ENCODE results near the gene ACOX3.
"Not testable (repeated sequence)": the region's sequence is repeated elsewhere in the genome, so short reads cannot be mapped to it uniquely, and the experiment has no call there.

The ACOX3 gene

GRCh38 chr4:8406887-8407286, 33.6 kb downstream of the ACOX3 start:
- DNase-seq (ENCODE audit: low read depth in 2 of 2), result not testable (repeated sequence)

GRCh38 chr4:8405516-8405875, 35.0 kb downstream of the ACOX3 start:
- no peak for DNase-seq (ENCODE audit: low read depth in 2 of 2)

- DNase-seq (ENCODE audit: low read depth in 2 of 2), result no peak
Measured at GRCh38 chr4:8404791-8405515, 35.6 kb downstream of the ACOX3 start.

GRCh38 chr4:8403976-8404375, 36.5 kb downstream of the ACOX3 start:
- no peak for DNase-seq (ENCODE audit: low read depth in 2 of 2)

GRCh38 chr4:8403173-8403753, 37.3 kb downstream of the ACOX3 start:
- peak in 1 of 2 donors; percentile 19 for DNase-seq (ENCODE audit: low read depth in 2 of 2)

- no peak for DNase-seq (ENCODE audit: low read depth in 2 of 2)
Measured at GRCh38 chr4:8402640-8403039, 37.9 kb downstream of the ACOX3 start.

GRCh38 chr4:8402181-8402597, 38.3 kb downstream of the ACOX3 start:
- no peak for DNase-seq (ENCODE audit: low read depth in 2 of 2)

- no peak for DNase-seq (ENCODE audit: low read depth in 2 of 2)
Measured at GRCh38 chr4:8401665-8402064, 38.9 kb downstream of the ACOX3 start.

- no peak for DNase-seq (ENCODE audit: low read depth in 2 of 2)
Measured at GRCh38 chr4:8400632-8401325, 39.7 kb downstream of the ACOX3 start.

GRCh38 chr4:8399298-8399697, 41.2 kb downstream of the ACOX3 start:
- DNase-seq (ENCODE audit: low read depth in 2 of 2), result no peak

GRCh38 chr4:8398347-8398746, 42.2 kb downstream of the ACOX3 start:
- DNase-seq (ENCODE audit: low read depth in 2 of 2), result no peak

GRCh38 chr4:8396762-8397406, 43.6 kb downstream of the ACOX3 start:
- no peak for DNase-seq (ENCODE audit: low read depth in 2 of 2)

- DNase-seq (ENCODE audit: low read depth in 2 of 2), result no peak
Measured at GRCh38 chr4:8395504-8396296, 44.8 kb downstream of the ACOX3 start.

- DNase-seq (ENCODE audit: low read depth in 2 of 2), result no peak
Measured at GRCh38 chr4:8394806-8395205, 45.7 kb downstream of the ACOX3 start.

- DNase-seq (ENCODE audit: low read depth in 2 of 2), result no peak
Measured at GRCh38 chr4:8394061-8394519, 46.4 kb downstream of the ACOX3 start.

- no peak for DNase-seq (ENCODE audit: low read depth in 2 of 2)
Measured at GRCh38 chr4:8393593-8394038, 46.9 kb downstream of the ACOX3 start.

- DNase-seq (ENCODE audit: low read depth in 2 of 2), result no peak
Measured at GRCh38 chr4:8392591-8393190, 47.8 kb downstream of the ACOX3 start.

GRCh38 chr4:8391972-8392371, 48.6 kb downstream of the ACOX3 start:
- DNase-seq (ENCODE audit: low read depth in 2 of 2), result no peak

GRCh38 chr4:8391071-8391470, 49.5 kb downstream of the ACOX3 start:
- no peak for DNase-seq (ENCODE audit: low read depth in 2 of 2)

GRCh38 chr4:8390577-8390976, 49.9 kb downstream of the ACOX3 start:
- DNase-seq (ENCODE audit: low read depth in 2 of 2), result no peak

GRCh38 chr4:8388528-8388870, 52.0 kb downstream of the ACOX3 start:
- DNase-seq (ENCODE audit: low read depth in 2 of 2), result no peak
